Esophagus mucosa (tissue), 1 donor: Measurements from ENCODE around the gene F2RL3. TPM values are rescaled to one million over a fixed set of nuclear protein-coding genes. Genes with fewer than 3 reads are reported as not detected.
"Not testable (repeated sequence)": the region's sequence is repeated elsewhere in the genome, so short reads cannot be mapped to it uniquely, and the experiment has no call there.

Source experiments
- ATAC-seq: fragments of 200-7000 bp; cut with Tn5 transposase; one replicate; pipeline ENCODE4 v1.9.1; 2020
- total RNA-seq: library from RNA; stranded (reverse); gene quantifications from one replicate; pipeline ENCODE4 v1.2.4, GENCODE V29; 2023
- donor health status: DM: yes; HTN: yes; CAD: no.

Gene F2RL3
- total RNA-seq = 0.24 TPM

DNA sequence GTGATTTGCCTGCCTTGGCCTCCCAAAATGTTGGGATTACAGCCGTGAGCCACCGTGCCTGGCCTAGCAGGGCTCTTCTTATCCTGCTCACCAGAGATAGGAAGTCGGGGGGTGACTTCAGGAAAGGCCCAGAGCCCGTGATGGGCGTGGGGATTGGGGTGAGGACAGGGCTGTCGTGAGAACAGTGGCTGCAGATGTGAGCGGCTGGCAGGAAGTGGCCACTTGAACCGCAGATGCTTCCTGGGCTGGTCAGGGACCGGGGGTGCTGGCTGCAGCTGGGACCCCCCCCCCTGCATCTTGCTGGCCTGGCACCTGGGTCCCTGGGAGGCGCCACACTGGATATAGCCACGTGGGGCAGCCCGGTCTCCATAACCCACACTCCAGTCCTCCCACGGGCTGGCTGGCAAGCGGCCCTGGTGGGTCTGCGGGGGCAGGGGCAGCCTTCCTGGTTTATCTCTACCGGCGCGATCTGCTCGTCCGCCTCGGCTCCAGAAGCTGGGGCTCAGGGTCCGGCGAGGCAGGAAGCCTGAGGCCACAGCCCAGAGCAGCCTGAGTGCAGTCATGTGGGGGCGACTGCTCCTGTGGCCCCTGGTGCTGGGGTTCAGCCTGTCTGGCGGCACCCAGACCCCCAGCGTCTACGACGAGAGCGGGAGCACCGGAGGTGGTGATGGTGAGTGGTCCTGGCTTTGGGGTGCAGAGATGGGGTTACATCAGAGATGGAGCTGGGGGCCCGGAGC lies at the start of gene F2RL3:
Gene F2RL3, plus strand, starts transcription at position 371 of the 737 bp plus-strand sequence. Its CDS starts 191 bp downstream, at position 562.
- peak; percentile 34 for ATAC-seq

- peak; percentile 61 for ATAC-seq
Measured at GRCh38 chr19:16841391-16841926, 47.3 kb upstream of the F2RL3 start.

GRCh38 chr19:16846901-16847300 lies 41.9 kb upstream of the F2RL3 start:
- ATAC-seq = peak; percentile 18

DNA sequence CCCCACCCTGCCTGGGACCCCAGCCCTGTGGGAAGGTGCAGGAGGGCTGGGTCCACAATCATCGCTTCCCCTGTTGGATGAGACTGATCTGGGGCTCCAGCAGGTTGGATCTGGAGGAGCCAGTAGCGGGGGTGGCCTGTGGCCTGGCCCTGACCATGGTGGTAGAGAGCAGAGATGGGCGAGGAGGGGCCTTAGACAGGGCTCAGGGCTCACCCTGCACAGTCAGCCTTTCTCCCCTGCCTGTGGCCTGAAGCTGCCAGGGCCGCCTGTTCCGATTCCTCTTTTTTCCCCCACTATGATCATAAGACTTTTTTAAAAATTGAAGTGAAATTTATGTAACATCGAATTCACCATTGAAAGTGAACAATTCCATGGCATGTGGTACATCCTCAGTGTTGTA lies 41.4 kb upstream of the F2RL3 start:
- ATAC-seq = peak; percentile 12

- peak; percentile 34 for ATAC-seq
Measured at GRCh38 chr19:16849168-16849567, 39.6 kb upstream of the F2RL3 start.

DNA sequence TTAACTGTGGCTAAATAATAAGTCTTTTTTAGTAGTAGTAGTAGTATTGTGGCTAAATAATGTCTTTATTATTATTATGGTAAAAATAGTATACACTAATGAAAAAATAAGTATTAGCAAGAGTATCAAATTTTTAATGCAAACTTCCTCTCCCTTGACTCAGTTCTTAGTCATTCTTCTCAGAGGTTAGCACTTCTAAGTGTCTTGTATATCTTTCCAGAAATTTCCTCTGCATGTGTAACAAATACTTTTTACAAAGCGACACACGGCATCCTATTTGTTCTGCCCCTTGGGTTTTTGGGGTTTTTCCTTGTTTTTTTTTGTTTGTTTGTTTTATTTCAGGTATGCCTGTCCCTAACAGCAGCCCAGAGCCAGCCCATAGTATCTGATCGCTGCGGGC lies 38.7 kb upstream of the F2RL3 start:
- ATAC-seq = no peak

DNA sequence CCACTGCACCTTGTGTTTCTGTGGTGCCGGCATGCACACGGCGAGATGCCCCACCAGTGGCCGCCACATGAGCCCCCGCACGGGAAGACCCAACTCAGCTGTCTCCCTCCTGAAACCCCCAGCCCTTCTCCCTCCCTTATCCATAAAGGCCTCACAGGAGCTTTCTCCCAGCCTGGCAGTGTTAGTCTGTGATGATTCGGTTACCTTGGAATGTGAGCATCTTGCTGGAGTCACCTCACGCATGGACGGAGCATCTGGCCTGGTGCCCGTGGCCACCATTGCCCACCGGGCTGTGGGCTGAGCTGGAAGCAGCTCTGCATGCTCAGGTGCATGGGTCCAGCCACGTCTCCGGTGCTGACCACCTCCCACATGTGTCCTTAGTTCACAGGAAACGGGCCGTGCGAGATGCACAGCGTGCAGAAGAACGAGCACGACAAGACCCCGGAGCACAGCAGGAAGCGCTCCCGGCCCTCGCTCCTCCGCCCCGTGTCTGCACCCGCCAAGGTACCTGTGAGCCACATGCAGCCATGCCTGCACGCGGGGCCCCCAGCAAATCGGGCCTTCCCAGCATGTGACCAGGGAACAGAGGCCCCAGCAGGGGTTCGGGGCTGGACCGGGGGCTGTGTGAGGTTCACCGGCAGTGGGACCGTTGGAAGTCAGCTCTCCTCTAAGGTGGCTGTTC lies 37.6 kb upstream of the F2RL3 start:
- no peak for ATAC-seq

DNA sequence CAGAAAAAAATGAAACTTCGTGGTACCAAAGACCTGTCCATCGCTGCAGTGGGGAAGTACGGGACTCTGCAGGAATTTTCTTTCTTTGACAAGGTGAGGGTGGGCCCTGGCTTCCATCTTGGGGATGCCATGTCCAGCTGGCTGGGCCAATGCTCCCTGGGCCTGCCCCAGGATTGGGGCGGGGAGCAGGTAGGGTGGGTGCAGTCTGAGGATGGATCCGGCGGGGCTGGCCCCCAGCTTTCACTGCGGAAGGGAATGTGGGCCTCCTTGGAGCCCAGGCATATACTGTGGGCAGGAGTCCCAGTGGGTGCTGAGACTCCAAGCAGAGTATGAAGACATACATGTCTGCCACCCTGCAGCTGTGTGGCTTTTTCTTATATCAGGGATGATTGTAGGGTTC lies 35.7 kb upstream of the F2RL3 start:
- ATAC-seq = no peak

- ATAC-seq = no peak
Measured at GRCh38 chr19:16856091-16856490, 32.7 kb upstream of the F2RL3 start.

DNA sequence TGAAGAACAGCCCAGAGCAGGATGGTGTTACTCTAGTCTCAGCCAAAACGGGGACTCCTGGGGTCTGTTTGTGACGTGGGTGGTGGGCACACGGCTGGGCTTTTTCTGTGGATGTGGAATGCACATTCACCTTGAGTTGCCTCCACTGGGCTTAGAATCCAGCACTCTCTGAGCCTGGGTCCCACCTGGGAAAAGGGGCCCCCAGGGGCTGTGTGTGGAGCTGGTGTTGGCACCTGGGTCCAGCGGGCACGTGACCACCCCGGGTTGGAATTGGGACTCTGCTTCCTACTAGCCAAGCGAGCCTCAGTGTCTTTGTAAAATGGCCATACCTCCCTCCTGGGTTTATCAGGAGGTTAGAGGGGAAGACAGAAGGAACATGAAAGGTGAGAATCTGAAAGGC lies 29.2 kb upstream of the F2RL3 start:
- ATAC-seq = peak; percentile 20

- no peak for ATAC-seq
Measured at GRCh38 chr19:16860118-16860517, 28.7 kb upstream of the F2RL3 start.

DNA sequence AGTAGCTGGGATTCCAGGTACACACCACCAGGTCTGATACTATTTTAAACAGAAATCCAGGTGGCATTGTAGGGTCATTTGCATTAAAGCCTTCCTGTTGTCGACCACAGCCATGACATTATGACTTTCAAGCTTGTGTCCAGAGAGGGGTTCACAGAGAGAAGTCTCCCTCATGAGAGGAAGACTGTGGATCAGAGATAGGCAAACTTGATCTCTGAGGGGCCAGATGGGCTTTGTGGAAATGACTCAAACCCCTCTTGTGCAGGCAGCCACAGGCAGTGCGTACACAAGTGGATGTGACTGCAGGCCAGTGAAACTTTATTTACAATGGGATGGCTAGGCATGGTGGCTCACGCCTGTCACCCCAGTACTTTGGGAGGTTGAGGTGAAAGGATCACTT lies 27.8 kb upstream of the F2RL3 start:
- ATAC-seq = no peak

- no peak for ATAC-seq
Measured at GRCh38 chr19:16861834-16862233, 27.0 kb upstream of the F2RL3 start.

- ATAC-seq = no peak
Measured at GRCh38 chr19:16862826-16863415, 25.9 kb upstream of the F2RL3 start.

DNA sequence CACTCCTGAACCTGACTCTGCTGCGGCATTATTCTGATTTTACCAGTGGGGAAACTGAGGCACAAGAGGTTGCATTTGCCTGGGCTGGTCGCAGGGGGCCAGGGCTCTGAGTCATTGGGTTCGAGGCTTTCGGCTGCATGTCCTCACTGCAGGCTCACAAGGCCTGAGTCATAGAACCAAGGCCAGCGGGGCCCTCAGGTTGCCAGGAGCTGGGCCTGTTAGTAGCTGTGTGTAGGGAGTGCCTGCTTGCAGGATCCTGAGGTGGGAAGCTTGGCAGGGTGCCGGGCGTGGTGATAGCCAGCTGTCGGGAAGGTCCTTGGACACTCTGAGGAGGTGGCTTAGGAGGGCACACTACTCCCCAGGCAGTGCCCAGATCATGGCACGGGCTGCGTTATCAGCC lies 21.6 kb upstream of the F2RL3 start:
- peak; percentile 14 for ATAC-seq

DNA sequence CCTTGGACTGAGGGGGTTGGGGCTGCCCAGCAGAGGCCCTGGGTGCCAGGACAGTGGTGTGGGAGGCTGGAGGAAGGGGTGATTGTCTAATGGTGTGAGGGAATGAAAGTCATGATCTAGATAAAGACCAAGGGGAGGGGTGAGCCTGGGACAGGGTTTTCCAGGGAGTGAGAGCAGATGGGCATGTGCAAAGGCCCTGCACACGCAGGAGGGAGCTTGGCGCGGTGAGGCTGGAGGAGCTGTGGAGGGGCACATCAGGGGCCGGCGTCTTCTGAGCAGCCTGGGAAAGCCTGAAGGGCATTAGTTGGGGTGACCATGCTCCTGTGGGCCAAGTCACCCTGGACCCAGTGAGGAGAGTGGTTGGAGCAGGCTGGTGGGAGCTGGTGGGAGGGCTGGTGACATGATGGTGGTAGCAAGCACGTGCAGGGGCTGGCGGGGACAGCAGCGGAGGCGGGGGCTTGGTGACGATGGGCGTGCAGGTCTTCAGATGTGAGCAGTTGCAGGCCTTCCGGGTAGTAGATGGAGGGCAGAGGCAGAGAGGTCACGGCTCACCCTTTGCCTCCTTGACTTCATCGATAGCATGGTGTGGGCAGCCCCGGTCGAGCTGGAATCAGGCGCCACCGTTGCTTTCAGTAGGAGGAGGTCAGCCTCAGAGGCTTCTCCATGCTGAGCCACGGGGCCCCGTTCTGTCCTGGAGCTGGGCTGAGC lies 20.2 kb upstream of the F2RL3 start:
- ATAC-seq = no peak

GRCh38 chr19:16869331-16869972 lies 19.3 kb upstream of the F2RL3 start:
- ATAC-seq = no peak

- peak; percentile 5 for ATAC-seq
Measured at GRCh38 chr19:16871871-16872270, 16.9 kb upstream of the F2RL3 start.

DNA sequence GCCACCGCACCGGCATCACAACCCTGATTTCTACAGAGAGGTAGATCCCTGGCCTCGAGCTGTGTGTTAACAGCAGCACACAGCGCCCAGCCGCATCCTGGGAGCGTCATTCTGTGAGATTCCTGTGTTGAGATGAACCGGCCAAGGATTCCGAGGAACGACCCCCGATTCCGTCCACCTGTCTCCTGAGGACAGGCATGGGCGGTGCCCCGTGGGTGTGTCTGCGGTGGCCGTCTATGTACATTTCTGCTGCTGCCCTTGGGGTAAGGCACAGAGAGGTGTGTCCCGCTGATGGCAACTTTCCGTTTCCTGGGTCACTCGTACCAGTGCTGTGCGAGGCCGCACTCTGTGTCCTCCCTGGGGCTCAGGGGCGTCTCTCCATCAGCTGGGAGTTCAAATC lies 16.1 kb upstream of the F2RL3 start:
- no peak for ATAC-seq

DNA sequence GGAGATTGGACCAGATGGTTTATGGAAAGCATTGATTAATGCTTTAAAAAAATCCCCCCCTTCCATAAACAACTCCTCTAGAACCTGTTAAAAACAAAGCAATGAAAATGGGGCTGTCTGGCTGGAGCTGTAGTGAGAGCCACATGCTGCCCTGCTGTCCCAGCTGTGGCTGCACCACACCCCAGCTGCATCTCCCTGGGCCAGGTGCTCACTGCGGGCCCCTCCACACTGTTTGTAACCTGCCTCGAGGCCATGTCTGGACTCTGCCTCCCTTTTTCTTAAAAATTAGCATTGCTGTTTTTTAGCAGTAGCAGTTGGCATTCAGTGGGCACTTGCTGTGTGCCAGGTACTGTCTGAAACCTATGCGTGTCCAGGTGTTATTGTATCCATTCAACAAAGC lies 15.2 kb upstream of the F2RL3 start:
- ATAC-seq = no peak

DNA sequence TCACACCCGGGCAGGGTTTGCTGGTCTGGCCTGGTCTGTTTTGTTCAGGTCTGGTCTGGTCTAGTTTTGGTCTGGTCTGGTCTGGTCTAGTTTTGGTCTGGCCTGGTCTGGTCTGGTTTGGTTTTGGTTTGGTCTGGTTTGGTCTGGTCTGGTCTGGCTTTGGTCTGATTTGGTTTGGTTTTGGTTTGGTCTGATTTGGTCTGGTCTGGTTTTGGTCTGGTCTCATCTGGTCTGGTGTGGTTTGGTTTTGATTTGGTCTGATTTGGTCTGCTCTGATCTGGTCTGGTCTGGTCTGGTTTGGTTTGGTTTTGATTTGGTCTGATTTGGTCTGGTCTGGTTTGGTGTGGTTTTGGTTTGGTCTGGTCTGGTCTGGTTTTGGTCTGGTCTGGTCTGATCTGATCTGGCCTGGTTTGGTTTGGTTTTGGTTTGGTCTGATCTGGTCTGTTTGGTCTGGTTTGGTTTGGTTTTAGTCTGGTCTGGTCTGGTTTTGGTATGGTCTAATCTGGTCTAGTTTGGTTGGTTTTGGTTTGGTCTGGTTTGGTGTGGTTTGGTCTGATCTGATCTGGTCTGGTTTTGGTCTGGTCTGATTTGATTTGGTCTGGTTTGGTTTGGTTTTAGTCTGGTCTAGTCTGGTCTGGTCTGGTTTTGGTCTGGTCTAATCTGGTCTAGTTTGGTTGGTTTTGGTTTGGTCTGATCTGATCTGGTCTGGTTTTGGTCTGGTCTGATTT lies 14.4 kb upstream of the F2RL3 start:
- no peak for ATAC-seq

- not testable (repeated sequence) for ATAC-seq
Measured at GRCh38 chr19:16874978-16875299, 13.9 kb upstream of the F2RL3 start.
